BE2C (cell line): ENCODE measurements around the gene NEU4.

Experiments used
- DNase-seq: peaks from one replicate; pipeline ENCODE4 v3.0.0-alpha.2; 2020
- H3K27me3 ChIP-seq: fragments of 250-450 bp; sonication (Bioruptor Pico); 2 replicates; pipeline ENCODE4 v1.5.1; 2020; ENCODE audit warnings: mild to moderate bottlenecking
- H3K36me3 ChIP-seq: fragments of 250-450 bp; sonication (Bioruptor Pico); 2 replicates; pipeline ENCODE4 v1.5.1; 2020; ENCODE audit warnings: mild to moderate bottlenecking
- H3K4me1 ChIP-seq: fragments of 250-450 bp; sonication (Bioruptor Pico); 2 replicates; pipeline ENCODE4 v1.5.1; 2020
- H3K4me3 ChIP-seq: 2 replicates; pipeline ENCODE4 v1.5.1; 2011; ENCODE audit warnings: low read depth, low read length
- H3K9me3 ChIP-seq: fragments of 250-450 bp; sonication (Bioruptor Pico); 2 replicates; pipeline ENCODE4 v1.5.1; 2020
- CTCF ChIP-seq: IDR thresholded peaks from 2 replicates; pipeline ENCODE4 v1.5.1; 2012; ENCODE audit warnings: mild to moderate bottlenecking, low read depth, low read length

The NEU4 gene

GRCh38 chr2:241862093-241862492 is 53.1 kb downstream of the NEU4 start:
- TF ChIP-seq CTCF, result no peak
- DNase-seq, result peak; percentile 9
- Histone ChIP-seq H3K27me3 (no peaks in the 10 kb centered on the region), H3K36me3 (no peaks in the 10 kb centered on the region), H3K4me3 (no peak overlapping the region), H3K9me3 (no peaks in the 10 kb centered on the region), H3K4me1 (peaks cover 18% of the 10 kb centered on the region)

DNA sequence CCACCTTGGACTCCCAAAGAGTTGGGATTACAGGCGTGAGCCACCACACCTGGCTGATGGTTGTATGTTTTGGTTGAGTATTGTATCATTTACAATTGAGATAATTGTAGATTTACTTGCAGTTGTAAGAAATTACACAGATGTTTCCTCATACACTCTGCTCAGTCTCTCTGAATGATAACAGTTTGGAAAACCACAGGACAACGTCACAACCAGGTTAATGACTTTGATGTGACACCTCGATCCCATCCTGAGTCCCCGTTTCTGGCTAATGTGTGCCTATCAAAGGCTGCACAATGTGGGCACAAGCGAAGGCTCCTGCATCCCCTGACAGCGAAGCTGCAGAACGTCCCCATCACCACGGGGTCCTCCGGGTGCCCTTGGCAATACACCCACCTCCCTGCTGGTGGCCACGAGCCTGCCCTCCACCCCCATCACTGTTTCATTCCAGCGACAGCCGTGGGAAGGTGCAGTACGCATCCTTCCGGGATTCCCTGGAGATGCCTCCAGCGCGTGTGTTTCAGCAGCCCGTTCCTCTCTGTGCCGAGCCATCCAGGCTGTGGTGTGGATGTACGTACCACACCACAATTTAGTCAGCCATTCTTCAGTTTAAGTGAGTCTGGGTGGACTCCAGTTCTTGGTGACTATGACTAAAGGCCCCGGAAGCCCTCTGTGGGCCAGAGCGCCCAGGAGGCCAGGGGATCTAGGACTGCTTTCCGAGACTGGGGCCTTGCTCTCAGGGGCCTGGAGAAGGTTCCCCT is 54.0 kb downstream of the NEU4 start:
- Histone ChIP-seq H3K36me3 (no peaks in the 10 kb centered on the region), H3K27me3 (no peaks in the 10 kb centered on the region), H3K4me3 (no peak overlapping the region), H3K9me3 (no peaks in the 10 kb centered on the region), H3K4me1 (peaks cover 18% of the 10 kb centered on the region)
- TF ChIP-seq CTCF, result no peak
- DNase-seq, result no peak

DNA sequence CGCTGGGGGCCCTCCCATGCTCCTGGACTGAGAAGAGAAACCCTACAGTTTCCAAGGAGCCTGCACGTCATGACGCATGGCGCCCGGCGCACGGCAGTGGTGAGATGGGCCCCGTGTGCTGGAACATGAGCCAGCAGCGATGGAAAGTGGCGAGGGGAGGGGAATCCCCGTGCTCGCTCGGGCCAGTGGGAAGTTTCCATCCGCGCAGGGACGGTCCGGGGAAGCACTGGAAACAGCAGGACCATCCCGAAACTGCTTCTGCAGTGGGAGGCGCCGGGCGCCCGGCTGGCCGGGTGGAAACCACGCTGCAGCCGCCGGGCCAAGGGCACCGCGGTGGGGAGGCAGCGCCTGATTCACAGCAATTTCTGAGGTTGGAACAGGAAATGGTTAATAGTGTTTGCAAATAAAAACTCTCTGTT is 54.6 kb downstream of the NEU4 start:
- H3K9me3 ChIP-seq, result no peaks in the 10 kb centered on the region

DNA sequence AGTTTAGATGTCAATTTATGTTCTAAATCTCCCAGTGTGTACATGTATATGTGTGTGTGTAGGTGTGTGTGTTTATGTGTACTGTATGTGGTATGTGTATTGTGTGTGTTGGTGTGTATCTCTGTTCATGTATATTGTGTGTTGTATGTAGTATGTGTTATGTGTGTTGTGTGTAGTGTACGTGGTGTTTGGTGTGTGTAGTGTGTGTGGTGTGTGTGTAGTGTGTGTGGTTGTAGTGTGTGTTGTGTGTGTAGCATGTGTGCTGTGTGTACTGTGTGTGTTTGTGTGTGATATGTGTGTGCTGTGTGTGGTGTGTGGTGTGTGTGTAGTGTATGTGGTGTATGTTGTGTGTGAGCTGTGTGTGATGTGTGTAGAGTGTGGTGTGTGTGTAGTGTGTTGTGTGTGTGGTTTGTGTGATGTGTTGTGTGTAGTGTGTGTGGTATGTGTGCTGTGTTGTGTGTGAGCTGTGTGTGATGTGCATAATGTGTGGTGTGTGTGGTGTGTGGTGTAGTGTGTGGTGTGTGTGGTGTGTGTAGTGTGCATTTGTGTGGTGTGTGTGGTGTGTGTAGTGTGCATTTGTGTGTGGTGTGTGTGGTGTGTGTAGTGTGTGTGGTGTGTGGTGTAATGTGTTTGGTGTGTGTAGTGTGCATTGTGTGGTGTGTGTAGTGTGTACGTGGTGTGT is 55.3 kb downstream of the NEU4 start:
- H3K36me3 ChIP-seq, result no peaks in the 10 kb centered on the region
- no peaks in the 10 kb centered on the region for H3K27me3 ChIP-seq
- DNase-seq, result no peak
- peaks cover 21% of the 10 kb centered on the region for H3K4me1 ChIP-seq
- no peak overlapping the region for H3K4me3 ChIP-seq
- no peaks in the 10 kb centered on the region for H3K9me3 ChIP-seq
- no peak for TF ChIP-seq CTCF

More for the DNA sequence above, 54.6 kb downstream of the NEU4 start:
- Histone ChIP-seq H3K4me3 (no peak overlapping the region), H3K27me3 (no peaks in the 10 kb centered on the region), H3K36me3 (no peaks in the 10 kb centered on the region), H3K4me1 (peaks cover 23% of the 10 kb centered on the region)
- no peak for TF ChIP-seq CTCF
- peak; percentile 4 for DNase-seq

DNA sequence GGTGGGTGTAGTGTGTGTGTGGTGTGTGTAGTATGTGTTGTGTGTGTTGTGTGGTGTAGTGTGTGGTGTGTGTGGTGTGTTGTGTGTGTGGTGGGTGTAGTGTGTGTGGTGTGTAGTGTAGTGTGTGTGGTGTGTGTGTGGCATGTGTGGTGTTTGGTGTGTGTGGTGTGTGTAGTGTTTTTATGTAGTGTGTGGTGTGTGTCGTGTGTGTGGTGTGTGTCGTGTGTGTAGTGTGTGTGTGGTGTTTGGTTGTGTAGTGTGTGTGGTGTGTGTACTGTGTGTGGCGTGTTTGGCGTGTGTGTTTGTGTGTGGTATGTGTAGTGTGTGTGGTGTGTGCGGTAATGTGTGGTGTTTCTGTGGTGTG is 55.8 kb downstream of the NEU4 start:
- H3K27me3 ChIP-seq, result no peaks in the 10 kb centered on the region
- peaks cover 16% of the 10 kb centered on the region for H3K4me1 ChIP-seq
- H3K9me3 ChIP-seq, result no peaks in the 10 kb centered on the region
- DNase-seq, result no peak
- H3K36me3 ChIP-seq, result no peaks in the 10 kb centered on the region
- H3K4me3 ChIP-seq, result no peak overlapping the region
- no peak for TF ChIP-seq CTCF

- Histone ChIP-seq H3K4me3 (no peak overlapping the region), H3K27me3 (no peaks in the 10 kb centered on the region), H3K9me3 (no peaks in the 10 kb centered on the region), H3K36me3 (no peaks in the 10 kb centered on the region), H3K4me1 (peaks cover 10% of the 10 kb centered on the region; the same call in 1 of the 2 replicates)
- no peak for DNase-seq
- TF ChIP-seq CTCF, result no peak
These were observed 56.5 kb downstream of the NEU4 start for GRCh38 chr2:241865416-241865956.
